H9 (cell line): ENCODE data around the gene PGLYRP2. TPM values are rescaled to one million over a fixed set of nuclear protein-coding genes. Genes with fewer than 3 reads are reported as not detected.

Experiments
- DNase-seq: peaks from one replicate; pipeline ENCODE4 v3.0.0-alpha.2; 2017
- H2AFZ ChIP-seq: one replicate; pipeline ENCODE4 v1.6.1; 2013; ENCODE audit warnings: mild to moderate bottlenecking, low read length, control low read depth, moderate library complexity
- H2AK5ac ChIP-seq: 2 replicates; pipeline ENCODE4 v1.6.1; 2013; ENCODE audit warnings: low read length, control low read depth, mixed read lengths; ENCODE audit not compliant: insufficient read length
- H2BK120ac ChIP-seq: one replicate; pipeline ENCODE4 v1.6.1; 2013; ENCODE audit warnings: low read depth, mild to moderate bottlenecking, low read length, control low read depth, inconsistent platforms; ENCODE audit not compliant: poor library complexity, severe bottlenecking
- H2BK12ac ChIP-seq: 2 replicates; pipeline ENCODE4 v1.6.1; 2013; ENCODE audit warnings: low read length, control low read depth, mixed read lengths, low read depth; ENCODE audit not compliant: insufficient read length
- H2BK15ac ChIP-seq: 2 replicates; pipeline ENCODE4 v1.6.1; 2013; ENCODE audit warnings: low read depth, low read length, control low read depth
- H2BK20ac ChIP-seq: one replicate; pipeline ENCODE4 v1.6.1; 2013; ENCODE audit warnings: low read depth, mild to moderate bottlenecking, low read length, control low read depth, inconsistent platforms; ENCODE audit not compliant: poor library complexity, severe bottlenecking
- H2BK5ac ChIP-seq: 2 replicates; pipeline ENCODE4 v1.6.1; 2013; ENCODE audit warnings: low read length, control low read depth, mixed read lengths; ENCODE audit not compliant: insufficient read length
- H3K14ac ChIP-seq: 2 replicates; pipeline ENCODE4 v1.6.1; 2013; ENCODE audit warnings: low read length, control low read depth; ENCODE audit not compliant: insufficient read depth
- H3K18ac ChIP-seq: 2 replicates; pipeline ENCODE4 v1.6.1; 2013; ENCODE audit warnings: low read depth, mild to moderate bottlenecking, mixed read lengths, low read length, control low read depth; ENCODE audit not compliant: insufficient read length
- H3K23ac ChIP-seq: 2 replicates; pipeline ENCODE4 v1.6.1; 2013; ENCODE audit warnings: low read length, control low read depth, mixed read lengths, low read depth; ENCODE audit not compliant: insufficient read length
- H3K23me2 ChIP-seq: 2 replicates; pipeline ENCODE4 v1.6.1; 2013; ENCODE audit warnings: low read depth, mild to moderate bottlenecking, mixed read lengths, low read length, control low read depth; ENCODE audit not compliant: insufficient read length, poor library complexity, severe bottlenecking
- H3K27ac ChIP-seq: 2 replicates; pipeline ENCODE4 v1.5.1; 2013; ENCODE audit warnings: low read length, control low read depth, mixed read lengths, low read depth; ENCODE audit not compliant: insufficient read length
- H3K27me3 ChIP-seq: 2 replicates; pipeline ENCODE4 v1.6.1; 2013; ENCODE audit warnings: low read length, control low read depth, inconsistent platforms; ENCODE audit not compliant: insufficient read depth
- H3K4ac ChIP-seq: 2 replicates; pipeline ENCODE4 v1.6.1; 2013; ENCODE audit warnings: low read depth, mild to moderate bottlenecking, control low read depth, inconsistent platforms, low read length, moderate library complexity
- H3K4me1 ChIP-seq: 2 replicates; pipeline ENCODE4 v1.6.1; 2013; ENCODE audit warnings: low read length, control low read depth, inconsistent platforms; ENCODE audit not compliant: insufficient read depth
- H3K4me2 ChIP-seq: 2 replicates; pipeline ENCODE4 v1.6.1; 2013; ENCODE audit warnings: low read length, control low read depth, mixed read lengths; ENCODE audit not compliant: insufficient read length, insufficient read depth
- H3K56ac ChIP-seq: 2 replicates; pipeline ENCODE4 v1.6.1; 2013; ENCODE audit warnings: low read depth, mild to moderate bottlenecking, mixed read lengths, low read length, control low read depth; ENCODE audit not compliant: insufficient read length
- H3K79me1 ChIP-seq: 2 replicates; pipeline ENCODE4 v1.6.1; 2013; ENCODE audit warnings: low read depth, mild to moderate bottlenecking, moderate library complexity, low read length, control low read depth, inconsistent platforms; ENCODE audit not compliant: insufficient read depth, poor library complexity, severe bottlenecking
- H3K79me2 ChIP-seq: 2 replicates; pipeline ENCODE4 v1.6.1; 2013; ENCODE audit warnings: low read length, control low read depth, inconsistent platforms; ENCODE audit not compliant: insufficient read depth
- H3K9ac ChIP-seq: 2 replicates; pipeline ENCODE4 v1.6.1; 2013; ENCODE audit warnings: low read length, control low read depth, mixed read lengths; ENCODE audit not compliant: insufficient read length; ENCODE audit errors: extremely low read depth
- H3K9me3 ChIP-seq: one replicate; pipeline ENCODE4 v1.6.1; 2013; ENCODE audit warnings: low read depth, low read length, inconsistent platforms; ENCODE audit not compliant: control insufficient read depth
- H3T11ph ChIP-seq: one replicate; pipeline ENCODE4 v1.6.1; 2013; ENCODE audit warnings: mild to moderate bottlenecking, low read length, control low read depth, inconsistent platforms
- H4K20me1 ChIP-seq: one replicate; pipeline ENCODE4 v1.6.1; 2013; ENCODE audit not compliant: control insufficient read depth, insufficient read length, insufficient read depth
- H4K5ac ChIP-seq: 2 replicates; pipeline ENCODE4 v1.6.1; 2013; ENCODE audit warnings: low read depth, mild to moderate bottlenecking, mixed read lengths, low read length, control low read depth; ENCODE audit not compliant: insufficient read length
- H4K8ac ChIP-seq: replicated peaks from 2 replicates; pipeline ENCODE4 v1.6.1; 2013; ENCODE audit warnings: low read length, control low read depth, mixed read lengths, low read depth; ENCODE audit not compliant: insufficient read length
- H4K91ac ChIP-seq: 2 replicates; pipeline ENCODE4 v1.6.1; 2013; ENCODE audit warnings: low read depth, mild to moderate bottlenecking, moderate library complexity, mixed read lengths, low read length, control low read depth; ENCODE audit not compliant: insufficient read length
- H3K27ac Mint-ChIP-seq, 3 experiments: 2 replicates in 2 of 3; 3 replicates in 1 of 3; pipeline ENCODE4 v1.8.0; 2020 to 2021; ENCODE audit warnings: mixed read lengths in 3 of 3, mild to moderate bottlenecking in 1 of 3, moderate library complexity in 1 of 3
- H3K27me3 Mint-ChIP-seq: 2 replicates; pipeline ENCODE4 v1.8.0; 2021; ENCODE audit warnings: low read depth, mild to moderate bottlenecking, moderate library complexity, mixed read lengths
- H3K36me3 Mint-ChIP-seq, 3 experiments: 2 replicates in 2 of 3; 3 replicates in 1 of 3; pipeline ENCODE4 v1.8.0; 2020 to 2021; ENCODE audit warnings: low read depth in 3 of 3, mixed read lengths in 3 of 3; ENCODE audit not compliant: insufficient read depth in 1 of 3
- H3K4me1 Mint-ChIP-seq, 2 experiments: 2 replicates each; pipeline ENCODE4 v1.8.0; 2020; ENCODE audit warnings: mixed read lengths in 2 of 2
- H3K4me3 Mint-ChIP-seq, 2 experiments: 2 replicates in 1 of 2; 3 replicates in 1 of 2; pipeline ENCODE4 v1.8.0; 2020 to 2021; ENCODE audit warnings: mild to moderate bottlenecking in 2 of 2, mixed read lengths in 2 of 2, moderate library complexity in 1 of 2
- H3K9me3 Mint-ChIP-seq, 2 experiments: 2 replicates in 1 of 2; 3 replicates in 1 of 2; pipeline ENCODE4 v1.8.0; 2020; ENCODE audit warnings: mild to moderate bottlenecking in 2 of 2, mixed read lengths in 2 of 2, moderate library complexity in 1 of 2
- CTCF ChIP-seq: fragments of 200-600 bp; sonication (generic); conservative IDR thresholded peaks from 3 replicates; pipeline ENCODE4 v1.8.0; 2021; ENCODE audit warnings: antibody characterized with exemption, mild to moderate bottlenecking
- WGBS: extraction: QIAGEN DNeasy Blood & Tissue Kit; methylation state at CpG from one replicate; pipeline ENCODE4 v1.1.7; 2013; ENCODE audit warnings: missing lambda C conversion rate, low lambda C conversion rate, mixed read lengths; ENCODE audit not compliant: insufficient read length; ENCODE audit errors: extremely low coverage; 5-methylcytosine and 5-hydroxymethylcytosine counted together
- total RNA-seq: library from RNA; stranded (reverse); gene quantifications from 2 replicates; pipeline ENCODE4 v1.2.1, GENCODE V29; 2021

The PGLYRP2 gene
- total RNA-seq, 1 experiment from 2014 or later, result not detected

- H3K4me1 ChIP-seq, result no peaks in the 10 kb centered on the region
Measured at GRCh38 chr19:15438577-15438976, 40.7 kb downstream of the PGLYRP2 start.

More at GRCh38 chr19:15438577-15438976, 40.7 kb downstream of the PGLYRP2 start:
- no peak overlapping the region for H4K8ac ChIP-seq
- H2BK5ac ChIP-seq, result no peak overlapping the region
- H3K9ac ChIP-seq, result no peak overlapping the region
- no peak overlapping the region for H3T11ph ChIP-seq
- no peak for TF ChIP-seq CTCF
- H4K91ac ChIP-seq, result no peak overlapping the region
- H2BK15ac ChIP-seq, result no peak overlapping the region
- no peak overlapping the region for H3K4me2 ChIP-seq
- H3K23me2 ChIP-seq, result no peaks in the 10 kb centered on the region
- no peaks in the 10 kb centered on the region for H3K79me1 ChIP-seq
- no CpG with 5 or more reads among the region's 27 CpGs for WGBS
- no peaks in the 10 kb centered on the region for H3K27me3 ChIP-seq
- H2AK5ac ChIP-seq, result no peak overlapping the region
- Mint-ChIP-seq H3K27ac (no peak overlapping the region), H3K36me3 (no peaks in the 10 kb centered on the region), H3K4me3 (no peak overlapping the region), H3K9me3 (no peaks in the 10 kb centered on the region), H3K27me3 (no peaks in the 10 kb centered on the region), H3K4me1 (peaks cover 0 to 2% of the 10 kb centered on the region in 2 experiments; a peak in 3 of 4 replicates)
- no peak overlapping the region for H2BK20ac ChIP-seq
- no peaks in the 10 kb centered on the region for H3K9me3 ChIP-seq
- no peak overlapping the region for H3K18ac ChIP-seq
- no peak overlapping the region for H3K23ac ChIP-seq
- no peak overlapping the region for H3K4ac ChIP-seq
- no peak overlapping the region for H2BK12ac ChIP-seq
- H4K5ac ChIP-seq, result no peak overlapping the region
- H2BK120ac ChIP-seq, result no peak overlapping the region
- no peak overlapping the region for H3K56ac ChIP-seq
- no peak overlapping the region for H3K27ac ChIP-seq
- no peaks in the 10 kb centered on the region for H3K79me2 ChIP-seq
- no peaks in the 10 kb centered on the region for H4K20me1 ChIP-seq
- no peak overlapping the region for H3K14ac ChIP-seq
- no peak overlapping the region for H2AFZ ChIP-seq
- no peak for DNase-seq
